ENCODE measurements around the gene CGB3.
A peak's percentile ranks its signal among the peaks of the same experiment; 100 is the strongest.

CGB3 gene

GRCh38 chr19:48991873-48992580, 32.1 kb downstream of the CGB3 start:
- DNase-seq (ENCODE audit: extremely low read depth, low read depth): no peak
- peak overlapping the region; percentile 87 for H3K4me3 ChIP-seq (replicated peaks; ENCODE audit: low read depth, low read length)
- TF ChIP-seq CTCF (IDR thresholded peaks at IDR 0.05; ENCODE audit: low read depth, low read length, missing control alignments): no peak

GRCh38 chr19:48991011-48991609, 33.0 kb downstream of the CGB3 start:
- TF ChIP-seq CTCF (IDR thresholded peaks at IDR 0.05; ENCODE audit: low read depth, low read length, missing control alignments): no peak
- DNase-seq (ENCODE audit: extremely low read depth, low read depth): no peak
- peak overlapping the region; percentile 87 for H3K4me3 ChIP-seq (replicated peaks; ENCODE audit: low read depth, low read length)

GRCh38 chr19:48990400-48990799, 33.7 kb downstream of the CGB3 start:
- no peak for TF ChIP-seq CTCF (IDR thresholded peaks at IDR 0.05; ENCODE audit: low read depth, low read length, missing control alignments)

GRCh38 chr19:48989701-48990291, 34.3 kb downstream of the CGB3 start:
- TF ChIP-seq CTCF (IDR thresholded peaks at IDR 0.05; ENCODE audit: low read depth, low read length, missing control alignments): no peak
- DNase-seq (ENCODE audit: extremely low read depth, low read depth): no peak

More at GRCh38 chr19:48990400-48990799, 33.7 kb downstream of the CGB3 start:
- no peak for DNase-seq (ENCODE audit: extremely low read depth, low read depth)
- H3K4me3 ChIP-seq (replicated peaks; ENCODE audit: low read depth, low read length): no peak overlapping the region

GRCh38 chr19:48988860-48989259, 35.3 kb downstream of the CGB3 start:
- no peak for TF ChIP-seq CTCF (IDR thresholded peaks at IDR 0.05; ENCODE audit: low read depth, low read length, missing control alignments)
- no peak for DNase-seq (ENCODE audit: extremely low read depth, low read depth)
- H3K4me3 ChIP-seq (replicated peaks; ENCODE audit: low read depth, low read length): no peak overlapping the region

More at GRCh38 chr19:48989701-48990291, 34.3 kb downstream of the CGB3 start:
- no peak overlapping the region for H3K4me3 ChIP-seq (replicated peaks; ENCODE audit: low read depth, low read length)

GRCh38 chr19:48988286-48988685, 35.8 kb downstream of the CGB3 start:
- H3K4me3 ChIP-seq (replicated peaks; ENCODE audit: low read depth, low read length): no peak overlapping the region
- TF ChIP-seq CTCF (IDR thresholded peaks at IDR 0.05; ENCODE audit: low read depth, low read length, missing control alignments): no peak
- no peak for DNase-seq (ENCODE audit: extremely low read depth, low read depth)

Data from HFF-Myc (cell line).